Natural killer cell (primary cell): Measurements from ENCODE around the gene ZNF678. TPM values are rescaled to one million over a fixed set of nuclear protein-coding genes. Genes with fewer than 3 reads are reported as not detected.

ENCODE experiments used
- ATAC-seq, 3 donors: fragments of 150-1000 bp in 2 of 3; fragments of 200-7000 bp in 1 of 3; cut with Tn5 transposase; 1 replicate in 1 of 3; 2 replicates in 2 of 3; pipeline ENCODE4 v1.10.0; 2021; ENCODE audit warnings: mild to moderate bottlenecking in 2 of 3, moderate library complexity in 2 of 3
- DNase-seq, 2 donors: peaks; one replicate each; pipeline versions ENCODE4 v3.0.0 to v3.0.0-alpha.2; 2013 to 2021; ENCODE audit warnings: mixed read lengths in 1 of 2
- H3K27ac ChIP-seq: one replicate; pipeline ENCODE4 v1.5.1; 2013; ENCODE audit warnings: mild to moderate bottlenecking, low read length
- H3K27me3 ChIP-seq: one replicate; pipeline ENCODE4 v1.6.1; 2013; ENCODE audit warnings: low read length; ENCODE audit not compliant: control insufficient read depth, insufficient read depth
- H3K36me3 ChIP-seq: one replicate; pipeline ENCODE4 v1.6.1; 2013; ENCODE audit warnings: low read length; ENCODE audit not compliant: control insufficient read depth, insufficient read depth
- H3K4me1 ChIP-seq: one replicate; pipeline ENCODE4 v1.6.1; 2013; ENCODE audit warnings: low read length; ENCODE audit not compliant: control insufficient read depth, insufficient read depth
- H3K4me3 ChIP-seq: one replicate; pipeline ENCODE4 v1.5.1; 2013; ENCODE audit warnings: low read length
- H3K9me3 ChIP-seq: one replicate; pipeline ENCODE4 v1.6.1; 2013; ENCODE audit warnings: low read length; ENCODE audit not compliant: control insufficient read depth, insufficient read depth
- H3K27ac Mint-ChIP-seq, 2 donors: one replicate each; pipeline ENCODE4 v1.8.0; 2022; ENCODE audit warnings: mild to moderate bottlenecking in 2 of 2, mixed read lengths in 2 of 2, moderate library complexity in 1 of 2
- H3K27me3 Mint-ChIP-seq, 2 donors: one replicate each; pipeline ENCODE4 v1.8.0; 2022; ENCODE audit warnings: low read depth in 2 of 2, mixed read lengths in 2 of 2
- H3K36me3 Mint-ChIP-seq: one replicate; pipeline ENCODE4 v1.8.0; 2022; ENCODE audit warnings: mixed read lengths
- H3K4me1 Mint-ChIP-seq, 2 donors: one replicate each; pipeline ENCODE4 v1.8.0; 2022; ENCODE audit warnings: mixed read lengths in 2 of 2
- H3K4me3 Mint-ChIP-seq: one replicate; pipeline ENCODE4 v1.8.0; 2022; ENCODE audit warnings: mild to moderate bottlenecking, moderate library complexity, mixed read lengths
- H3K9me3 Mint-ChIP-seq, 2 donors: one replicate each; pipeline ENCODE4 v1.8.0; 2022; ENCODE audit warnings: mixed read lengths in 2 of 2
- WGBS: methylation state at CpG from one replicate; pipeline ENCODE4 v1.1.7; 2013; ENCODE audit warnings: missing lambda C conversion rate; ENCODE audit not compliant: insufficient coverage; 5-methylcytosine and 5-hydroxymethylcytosine counted together
- intact Hi-C: fragments of 100-400 bp; cut with micrococcal nuclease; formaldehyde crosslinking; loops from one replicate; pipeline ENCODE4 v1.14.2; 2022
- total RNA-seq, 4 donors: library from RNA; stranded (reverse); fragments of 120-200 nt in 1 of 4; gene quantifications; one replicate each; pipeline versions ENCODE4 v1.2.3 to v1.2.4, GENCODE V29; 2013 to 2022
- TF ChIP-seq, protein P1 (sequence below): fragments of 200-600 bp; IDR thresholded peaks from one replicate; pipeline ENCODE4 v1.8.0; 2022; ENCODE audit warnings: antibody characterized with exemption

Gene ZNF678
- total RNA-seq, 3 donors from 2014 or later (not counting 1 experiment from before 2014, with no cell fraction given) = 9.7 to 14.0 (median 10.7) TPM

DNA sequence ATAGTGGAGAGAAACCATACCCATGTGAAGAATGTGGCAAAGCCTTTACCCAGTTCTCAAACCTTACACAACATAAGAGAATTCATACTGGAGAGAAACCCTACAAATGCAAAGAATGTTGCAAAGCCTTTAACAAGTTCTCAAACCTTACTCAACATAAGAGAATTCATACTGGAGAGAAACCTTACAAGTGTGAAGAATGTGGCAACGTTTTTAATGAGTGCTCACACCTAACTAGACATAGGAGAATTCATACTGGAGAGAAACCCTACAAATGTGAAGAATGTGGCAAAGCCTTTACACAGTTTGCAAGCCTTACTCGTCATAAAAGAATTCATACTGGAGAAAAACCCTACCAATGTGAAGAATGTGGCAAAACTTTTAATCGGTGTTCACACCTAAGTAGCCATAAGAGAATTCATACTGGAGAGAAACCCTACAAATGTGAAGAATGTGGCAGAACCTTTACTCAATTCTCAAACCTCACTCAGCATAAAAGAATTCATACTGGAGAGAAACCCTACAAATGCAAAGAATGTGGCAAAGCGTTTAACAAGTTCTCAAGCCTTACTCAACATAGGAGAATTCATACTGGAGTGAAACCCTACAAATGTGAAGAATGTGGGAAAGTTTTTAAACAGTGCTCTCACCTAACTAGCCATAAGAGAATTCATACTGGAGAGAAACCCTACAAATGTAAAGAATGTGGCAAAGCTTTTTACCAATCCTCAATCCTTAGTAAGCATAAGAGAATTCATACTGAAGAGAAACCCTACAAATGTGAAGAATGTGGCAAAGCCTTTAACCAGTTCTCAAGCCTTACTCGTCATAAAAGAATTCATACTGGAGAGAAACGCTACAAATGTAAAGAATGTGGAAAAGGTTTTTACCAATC lies 91.7 kb downstream of the ZNF678 start:
- Histone ChIP-seq H3K4me1 (no peaks in the 10 kb centered on the region), H3K27me3 (no peaks in the 10 kb centered on the region), H3K27ac (no peak overlapping the region), H3K36me3 (peaks cover 19% of the 10 kb centered on the region), H3K9me3 (peaks cover 23% of the 10 kb centered on the region), H3K4me3 (no peak overlapping the region)
- intact Hi-C loops = no loop called here
- DNase-seq = no peak
- Mint-ChIP-seq H3K36me3 (peaks cover 70% of the 10 kb centered on the region), H3K27ac (no peak overlapping the region), H3K27me3 (no peaks in the 10 kb centered on the region), H3K4me1 (no peaks in the 10 kb centered on the region), H3K4me3 (no peak overlapping the region), H3K9me3 (peaks cover 9 to 25% of the 10 kb centered on the region in 2 donors)
- ATAC-seq = no peak
- WGBS = 95% methylated on average over 2 of the region's 6 CpGs
- TF ChIP-seq, protein P1, sequence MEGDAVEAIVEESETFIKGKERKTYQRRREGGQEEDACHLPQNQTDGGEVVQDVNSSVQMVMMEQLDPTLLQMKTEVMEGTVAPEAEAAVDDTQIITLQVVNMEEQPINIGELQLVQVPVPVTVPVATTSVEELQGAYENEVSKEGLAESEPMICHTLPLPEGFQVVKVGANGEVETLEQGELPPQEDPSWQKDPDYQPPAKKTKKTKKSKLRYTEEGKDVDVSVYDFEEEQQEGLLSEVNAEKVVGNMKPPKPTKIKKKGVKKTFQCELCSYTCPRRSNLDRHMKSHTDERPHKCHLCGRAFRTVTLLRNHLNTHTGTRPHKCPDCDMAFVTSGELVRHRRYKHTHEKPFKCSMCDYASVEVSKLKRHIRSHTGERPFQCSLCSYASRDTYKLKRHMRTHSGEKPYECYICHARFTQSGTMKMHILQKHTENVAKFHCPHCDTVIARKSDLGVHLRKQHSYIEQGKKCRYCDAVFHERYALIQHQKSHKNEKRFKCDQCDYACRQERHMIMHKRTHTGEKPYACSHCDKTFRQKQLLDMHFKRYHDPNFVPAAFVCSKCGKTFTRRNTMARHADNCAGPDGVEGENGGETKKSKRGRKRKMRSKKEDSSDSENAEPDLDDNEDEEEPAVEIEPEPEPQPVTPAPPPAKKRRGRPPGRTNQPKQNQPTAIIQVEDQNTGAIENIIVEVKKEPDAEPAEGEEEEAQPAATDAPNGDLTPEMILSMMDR = no peak

DNA sequence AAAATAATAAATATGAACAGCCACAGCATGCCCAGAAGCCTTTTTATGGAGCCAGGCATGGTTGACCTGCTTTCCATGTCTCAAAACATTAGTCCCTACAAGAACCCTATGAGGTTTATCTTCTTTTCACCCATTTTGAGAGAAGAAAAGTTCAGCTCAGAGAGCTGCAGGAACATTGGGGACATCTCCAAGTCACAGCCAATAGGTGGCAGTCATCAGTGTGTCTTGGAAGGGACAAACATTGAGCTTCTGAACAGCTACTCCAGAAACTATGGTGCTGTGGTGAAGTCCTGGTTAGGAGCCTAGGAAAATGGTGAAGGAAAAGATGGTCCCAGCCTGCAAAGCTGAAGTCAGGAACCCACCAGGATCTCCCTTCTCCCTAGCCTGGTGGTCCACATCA lies 98.1 kb downstream of the ZNF678 start:
- H3K9me3 Mint-ChIP-seq = peaks cover 6 to 24% of the 10 kb centered on the region in 2 donors

DNA sequence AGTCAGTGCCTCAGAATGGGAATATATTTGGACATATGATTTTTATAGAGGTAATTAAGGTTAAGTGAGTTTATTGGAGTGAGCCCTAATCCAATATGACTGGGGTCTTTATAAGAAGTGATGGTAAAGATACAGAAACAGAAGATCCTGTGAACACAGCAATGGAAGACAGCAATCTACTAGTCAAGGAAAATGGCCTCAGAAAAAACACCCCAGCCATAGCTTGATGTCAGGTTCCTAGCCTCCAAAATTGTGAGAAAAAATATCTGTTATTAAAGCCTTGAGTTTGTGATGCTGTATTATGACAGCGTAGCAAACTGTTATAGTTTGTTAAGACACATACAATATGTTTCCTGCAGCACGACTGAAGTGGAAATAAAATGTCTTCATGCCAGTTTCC lies 99.6 kb downstream of the ZNF678 start:
- Histone ChIP-seq H3K27me3 (no peaks in the 10 kb centered on the region), H3K36me3 (no peaks in the 10 kb centered on the region), H3K27ac (no peak overlapping the region), H3K4me3 (no peak overlapping the region), H3K9me3 (peaks cover 57% of the 10 kb centered on the region), H3K4me1 (no peaks in the 10 kb centered on the region)
- Mint-ChIP-seq H3K9me3 (peaks cover 6 to 24% of the 10 kb centered on the region in 2 donors), H3K4me1 (no peaks in the 10 kb centered on the region), H3K27ac (no peak overlapping the region), H3K36me3 (peaks cover 65% of the 10 kb centered on the region), H3K27me3 (no peaks in the 10 kb centered on the region), H3K4me3 (no peak overlapping the region)
- ATAC-seq (no peak), DNase-seq (no peak)
- WGBS = 100% methylated on average over 2 of the region's 2 CpGs
- TF ChIP-seq, protein P1 = no peak
- intact Hi-C loops = no loop called here

More for the DNA sequence above, 98.1 kb downstream of the ZNF678 start:
- Mint-ChIP-seq H3K36me3 (peaks cover 61% of the 10 kb centered on the region), H3K27ac (no peak overlapping the region), H3K4me1 (no peaks in the 10 kb centered on the region), H3K4me3 (no peak overlapping the region), H3K27me3 (no peaks in the 10 kb centered on the region)
- no peaks in the 10 kb centered on the region for H3K27me3 ChIP-seq
- TF ChIP-seq, protein P1 = no peak
- H3K9me3 ChIP-seq = peaks cover 51% of the 10 kb centered on the region
- no peak for ATAC-seq
- no peak overlapping the region for H3K27ac ChIP-seq
- H3K4me3 ChIP-seq = no peak overlapping the region
- intact Hi-C loops = no loop called here
- DNase-seq = no peak
- H3K36me3 ChIP-seq = no peaks in the 10 kb centered on the region
- no peaks in the 10 kb centered on the region for H3K4me1 ChIP-seq
